Measurements from ENCODE around the gene INVS.

DNA sequence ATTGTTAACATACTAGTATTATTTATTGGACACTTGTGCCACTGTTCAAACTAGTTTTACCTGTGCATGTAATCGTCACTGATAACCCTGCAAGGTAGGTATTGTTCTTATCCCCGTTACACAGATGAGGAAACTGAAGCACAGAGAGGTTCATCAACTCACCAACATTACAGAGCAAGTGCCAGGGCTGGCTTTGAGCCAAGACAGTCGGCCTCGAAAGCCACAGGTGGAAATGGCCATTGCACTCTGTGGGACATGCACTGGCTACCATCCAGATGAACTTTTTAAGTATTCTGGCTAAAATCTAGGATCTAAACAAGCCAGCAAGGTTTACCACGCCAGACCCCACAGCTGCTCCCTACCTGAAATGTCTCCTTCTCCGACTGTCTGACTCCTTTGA is 195.8 kb downstream of the INVS start:
- TF ChIP-seq, protein P1, sequence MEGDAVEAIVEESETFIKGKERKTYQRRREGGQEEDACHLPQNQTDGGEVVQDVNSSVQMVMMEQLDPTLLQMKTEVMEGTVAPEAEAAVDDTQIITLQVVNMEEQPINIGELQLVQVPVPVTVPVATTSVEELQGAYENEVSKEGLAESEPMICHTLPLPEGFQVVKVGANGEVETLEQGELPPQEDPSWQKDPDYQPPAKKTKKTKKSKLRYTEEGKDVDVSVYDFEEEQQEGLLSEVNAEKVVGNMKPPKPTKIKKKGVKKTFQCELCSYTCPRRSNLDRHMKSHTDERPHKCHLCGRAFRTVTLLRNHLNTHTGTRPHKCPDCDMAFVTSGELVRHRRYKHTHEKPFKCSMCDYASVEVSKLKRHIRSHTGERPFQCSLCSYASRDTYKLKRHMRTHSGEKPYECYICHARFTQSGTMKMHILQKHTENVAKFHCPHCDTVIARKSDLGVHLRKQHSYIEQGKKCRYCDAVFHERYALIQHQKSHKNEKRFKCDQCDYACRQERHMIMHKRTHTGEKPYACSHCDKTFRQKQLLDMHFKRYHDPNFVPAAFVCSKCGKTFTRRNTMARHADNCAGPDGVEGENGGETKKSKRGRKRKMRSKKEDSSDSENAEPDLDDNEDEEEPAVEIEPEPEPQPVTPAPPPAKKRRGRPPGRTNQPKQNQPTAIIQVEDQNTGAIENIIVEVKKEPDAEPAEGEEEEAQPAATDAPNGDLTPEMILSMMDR (conservative IDR thresholded peaks at IDR 0.05; ENCODE audit: low read length): no peak
- no peak for TF ChIP-seq EZH2phosphoT487 (IDR thresholded peaks at IDR 0.05; ENCODE audit: borderline replicate concordance, low read depth, low read length)

Measured in OCI-LY7 (cell line).